Sigmoid colon (tissue), 3 donors: ENCODE data around the gene GJB1.
"Not testable (repeated sequence)": the region's sequence is repeated elsewhere in the genome, so short reads cannot be mapped to it uniquely, and the experiment has no call there.

Experiments
- POLR2A ChIP-seq, 2 donors: fragments of 450-650 bp; IDR thresholded peaks; one replicate each; pipeline ENCODE4 v1.6.1; 2016; ENCODE audit warnings: antibody characterized with exemption in 2 of 2, mild to moderate bottlenecking in 2 of 2, moderate library complexity in 2 of 2
- TF ChIP-seq, protein P1 (sequence below), 4 experiments: fragments of 450-650 bp in 3 of 4; fragments of 200-600 bp in 1 of 4; IDR thresholded peaks; one replicate each; pipeline ENCODE4 v1.5.1; 2016 to 2019; ENCODE audit warnings: antibody characterized with exemption in 4 of 4, mild to moderate bottlenecking in 3 of 4, moderate library complexity in 2 of 4

DNA sequence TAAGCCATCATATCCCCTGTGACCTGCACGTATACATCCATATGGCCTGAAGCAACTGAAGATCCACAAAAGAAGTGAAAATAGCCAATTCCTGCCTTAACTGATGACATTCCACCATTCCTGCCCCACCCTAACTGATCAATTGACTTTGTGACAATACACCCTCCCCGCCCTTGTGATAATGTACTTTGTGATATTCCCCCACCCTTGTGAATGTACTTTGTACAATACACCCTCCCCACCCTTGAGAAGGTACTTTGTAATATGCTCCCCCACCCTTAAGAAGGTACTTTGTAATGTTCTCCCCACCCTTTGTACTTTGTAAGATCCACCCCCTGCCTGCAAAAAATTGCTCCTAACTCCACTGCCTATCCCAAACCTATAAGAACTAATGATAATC is 49.3 kb downstream of the GJB1 start:
- TF ChIP-seq POLR2A (IDR thresholded peaks at IDR 0.05): not testable (repeated sequence)
- TF ChIP-seq, protein P1, sequence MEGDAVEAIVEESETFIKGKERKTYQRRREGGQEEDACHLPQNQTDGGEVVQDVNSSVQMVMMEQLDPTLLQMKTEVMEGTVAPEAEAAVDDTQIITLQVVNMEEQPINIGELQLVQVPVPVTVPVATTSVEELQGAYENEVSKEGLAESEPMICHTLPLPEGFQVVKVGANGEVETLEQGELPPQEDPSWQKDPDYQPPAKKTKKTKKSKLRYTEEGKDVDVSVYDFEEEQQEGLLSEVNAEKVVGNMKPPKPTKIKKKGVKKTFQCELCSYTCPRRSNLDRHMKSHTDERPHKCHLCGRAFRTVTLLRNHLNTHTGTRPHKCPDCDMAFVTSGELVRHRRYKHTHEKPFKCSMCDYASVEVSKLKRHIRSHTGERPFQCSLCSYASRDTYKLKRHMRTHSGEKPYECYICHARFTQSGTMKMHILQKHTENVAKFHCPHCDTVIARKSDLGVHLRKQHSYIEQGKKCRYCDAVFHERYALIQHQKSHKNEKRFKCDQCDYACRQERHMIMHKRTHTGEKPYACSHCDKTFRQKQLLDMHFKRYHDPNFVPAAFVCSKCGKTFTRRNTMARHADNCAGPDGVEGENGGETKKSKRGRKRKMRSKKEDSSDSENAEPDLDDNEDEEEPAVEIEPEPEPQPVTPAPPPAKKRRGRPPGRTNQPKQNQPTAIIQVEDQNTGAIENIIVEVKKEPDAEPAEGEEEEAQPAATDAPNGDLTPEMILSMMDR (IDR thresholded peaks at IDR 0.05): not testable (repeated sequence)
